Glutamatergic neuron (in vitro differentiated cells): Measurements from ENCODE around the gene DYNC1I2. TPM values are rescaled to one million over a fixed set of nuclear protein-coding genes. Genes with fewer than 3 reads are reported as not detected.

Source experiments
- DNase-seq: peaks from one replicate; pipeline ENCODE4 v3.0.0; 2022
- H3K27ac Mint-ChIP-seq: one replicate; pipeline ENCODE4 v1.8.0; 2020; ENCODE audit warnings: mild to moderate bottlenecking, mixed read lengths, inconsistent platforms; ENCODE audit not compliant: unreplicated experiment
- H3K27me3 Mint-ChIP-seq: one replicate; pipeline ENCODE4 v1.8.0; 2020; ENCODE audit warnings: mild to moderate bottlenecking, moderate library complexity, mixed read lengths, inconsistent platforms; ENCODE audit not compliant: unreplicated experiment
- H3K36me3 Mint-ChIP-seq: one replicate; pipeline ENCODE4 v1.8.0; 2020; ENCODE audit warnings: mild to moderate bottlenecking, mixed read lengths, inconsistent platforms; ENCODE audit not compliant: unreplicated experiment
- H3K4me1 Mint-ChIP-seq: one replicate; pipeline ENCODE4 v1.8.0; 2020; ENCODE audit warnings: mild to moderate bottlenecking, low read depth, mixed read lengths, inconsistent platforms; ENCODE audit not compliant: unreplicated experiment
- H3K4me3 Mint-ChIP-seq: one replicate; pipeline ENCODE4 v1.8.0; 2020; ENCODE audit warnings: mild to moderate bottlenecking, mixed read lengths, inconsistent platforms; ENCODE audit not compliant: unreplicated experiment
- H3K9me3 Mint-ChIP-seq: one replicate; pipeline ENCODE4 v1.8.0; 2020; ENCODE audit warnings: mild to moderate bottlenecking, moderate library complexity, mixed read lengths, inconsistent platforms; ENCODE audit not compliant: unreplicated experiment
- CTCF ChIP-seq: fragments of 200-600 bp; sonication (generic); IDR thresholded peaks from one replicate; pipeline ENCODE4 v1.5.0; 2021; ENCODE audit not compliant: partially characterized antibody, unreplicated experiment
- total RNA-seq: library from RNA; stranded (reverse); fragmentation: NEBNext Ultra II Directional; extraction: Animal tissue kit (Norgen Biotek cat#: 25700); gene quantifications from one replicate; pipeline ENCODE4 v1.2.1, GENCODE V29; 2021; ENCODE audit not compliant: unreplicated experiment

Gene DYNC1I2
- total RNA-seq, 1 donor from 2014 or later = 363 TPM

GRCh38 chr2:171668183-171668582 lies 19.1 kb upstream of the DYNC1I2 start:
- TF ChIP-seq CTCF = no peak
- Mint-ChIP-seq H3K36me3 (no peaks in the 10 kb centered on the region), H3K27ac (no peak overlapping the region), H3K4me1 (no peaks in the 10 kb centered on the region), H3K27me3 (no peaks in the 10 kb centered on the region), H3K9me3 (no peaks in the 10 kb centered on the region), H3K4me3 (no peak overlapping the region)
- no peak for DNase-seq

GRCh38 chr2:171669121-171669520 lies 18.1 kb upstream of the DYNC1I2 start:
- H3K4me1 Mint-ChIP-seq = no peaks in the 10 kb centered on the region
- DNase-seq = no peak
- H3K36me3 Mint-ChIP-seq = no peaks in the 10 kb centered on the region
- no peak overlapping the region for H3K4me3 Mint-ChIP-seq
- H3K9me3 Mint-ChIP-seq = no peaks in the 10 kb centered on the region
- TF ChIP-seq CTCF = no peak
- no peak overlapping the region for H3K27ac Mint-ChIP-seq
- H3K27me3 Mint-ChIP-seq = no peaks in the 10 kb centered on the region

GRCh38 chr2:171670655-171671054 lies 16.6 kb upstream of the DYNC1I2 start:
- H3K27ac Mint-ChIP-seq = no peak overlapping the region
- no peak for TF ChIP-seq CTCF

GRCh38 chr2:171671867-171672266 lies 15.4 kb upstream of the DYNC1I2 start:
- no peaks in the 10 kb centered on the region for H3K4me1 Mint-ChIP-seq
- no peaks in the 10 kb centered on the region for H3K27me3 Mint-ChIP-seq
- H3K27ac Mint-ChIP-seq = no peak overlapping the region
- no peak for TF ChIP-seq CTCF
- no peak overlapping the region for H3K4me3 Mint-ChIP-seq
- no peak for DNase-seq
- no peaks in the 10 kb centered on the region for H3K36me3 Mint-ChIP-seq
- peaks cover 2% of the 10 kb centered on the region for H3K9me3 Mint-ChIP-seq

More at GRCh38 chr2:171670655-171671054, 16.6 kb upstream of the DYNC1I2 start:
- Mint-ChIP-seq H3K9me3 (no peaks in the 10 kb centered on the region), H3K4me1 (no peaks in the 10 kb centered on the region), H3K4me3 (no peak overlapping the region), H3K27me3 (no peaks in the 10 kb centered on the region), H3K36me3 (no peaks in the 10 kb centered on the region)
- DNase-seq = no peak

GRCh38 chr2:171673905-171674304 lies 13.4 kb upstream of the DYNC1I2 start:
- no peak overlapping the region for H3K27ac Mint-ChIP-seq
- no peak for TF ChIP-seq CTCF

More at GRCh38 chr2:171673905-171674304, 13.4 kb upstream of the DYNC1I2 start:
- H3K4me3 Mint-ChIP-seq = no peak overlapping the region
- no peaks in the 10 kb centered on the region for H3K36me3 Mint-ChIP-seq
- H3K27me3 Mint-ChIP-seq = no peaks in the 10 kb centered on the region
- H3K4me1 Mint-ChIP-seq = no peaks in the 10 kb centered on the region
- no peak for DNase-seq
- H3K9me3 Mint-ChIP-seq = peaks cover 2% of the 10 kb centered on the region
